GM12891 (cell line): Measurements from ENCODE around the gene EXOSC3.
"Not testable (repeated sequence)": the region's sequence is repeated elsewhere in the genome, so short reads cannot be mapped to it uniquely, and the experiment has no call there.

Experiments
- DNase-seq: peaks from one replicate; pipeline ENCODE4 v3.0.0; 2011; ENCODE audit warnings: low spot score; ENCODE audit not compliant: insufficient read length
- FAIRE-seq: peaks from 2 replicates; lab custom pipeline; 2011; peaks lifted over from hg19 to GRCh38; lab: Jason Lieb, UNC
- PAX5 ChIP-seq: IDR thresholded peaks from 2 replicates; pipeline ENCODE4 v1.6.1; 2011; ENCODE audit warnings: low read length, moderate library complexity, mild to moderate bottlenecking; ENCODE audit not compliant: insufficient read depth, severe bottlenecking
- POLR2A ChIP-seq: IDR thresholded peaks from 2 replicates; pipeline ENCODE4 v1.6.1; 2011; ENCODE audit warnings: low read depth, low read length, control low read depth
- POLR2AphosphoS5 ChIP-seq: IDR thresholded peaks from 2 replicates; pipeline ENCODE4 v1.6.1; 2011; ENCODE audit warnings: low read depth, low read length, control low read depth
- POU2F2 ChIP-seq: IDR thresholded peaks from 2 replicates; pipeline ENCODE4 v1.6.1; 2011; ENCODE audit warnings: low read depth, mild to moderate bottlenecking, control low read depth, low read length, moderate library complexity
- SPI1 ChIP-seq: IDR thresholded peaks from 2 replicates; pipeline ENCODE4 v1.6.1; 2011; ENCODE audit warnings: low read depth, low read length, control low read depth
- TAF1 ChIP-seq: IDR thresholded peaks from 2 replicates; pipeline ENCODE4 v1.6.1; 2011; ENCODE audit warnings: low read depth, low read length, control low read depth

EXOSC3 gene

GRCh38 chr9:37784291-37784615, 611 bp downstream of the EXOSC3 start:
- DNase-seq: no peak
- TF ChIP-seq POLR2A (no peak), POLR2AphosphoS5 (no peak), TAF1 (no peak), PAX5 (no peak)
- no peak for FAIRE-seq

GRCh38 chr9:37778534-37778933, 6.3 kb downstream of the EXOSC3 start:
- no peak for DNase-seq
- FAIRE-seq: no peak
- TF ChIP-seq POU2F2 (no peak), POLR2A (no peak), POLR2AphosphoS5 (no peak), SPI1 (no peak), PAX5 (no peak), TAF1 (no peak)

DNA sequence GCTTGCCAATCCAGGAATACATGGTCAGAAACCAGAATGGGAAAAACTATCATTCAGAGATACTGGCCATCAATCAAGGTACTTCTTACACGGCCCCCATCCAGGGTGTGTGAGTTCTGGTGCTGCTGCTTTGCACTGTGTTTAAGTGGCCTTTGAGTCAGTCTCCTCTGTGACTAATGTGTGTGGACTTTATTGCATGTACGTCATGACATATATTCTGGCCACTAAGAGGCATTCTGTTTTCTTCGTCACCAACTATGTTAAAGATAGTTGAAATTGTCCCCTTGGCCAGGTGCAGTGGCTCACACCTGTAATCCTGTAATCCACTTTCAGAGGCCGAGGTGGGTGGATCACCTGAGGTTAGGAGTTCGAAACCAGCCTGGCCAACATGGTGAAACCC, 8.5 kb downstream of the EXOSC3 start:
- no peak for FAIRE-seq
- no peak for DNase-seq

DNA sequence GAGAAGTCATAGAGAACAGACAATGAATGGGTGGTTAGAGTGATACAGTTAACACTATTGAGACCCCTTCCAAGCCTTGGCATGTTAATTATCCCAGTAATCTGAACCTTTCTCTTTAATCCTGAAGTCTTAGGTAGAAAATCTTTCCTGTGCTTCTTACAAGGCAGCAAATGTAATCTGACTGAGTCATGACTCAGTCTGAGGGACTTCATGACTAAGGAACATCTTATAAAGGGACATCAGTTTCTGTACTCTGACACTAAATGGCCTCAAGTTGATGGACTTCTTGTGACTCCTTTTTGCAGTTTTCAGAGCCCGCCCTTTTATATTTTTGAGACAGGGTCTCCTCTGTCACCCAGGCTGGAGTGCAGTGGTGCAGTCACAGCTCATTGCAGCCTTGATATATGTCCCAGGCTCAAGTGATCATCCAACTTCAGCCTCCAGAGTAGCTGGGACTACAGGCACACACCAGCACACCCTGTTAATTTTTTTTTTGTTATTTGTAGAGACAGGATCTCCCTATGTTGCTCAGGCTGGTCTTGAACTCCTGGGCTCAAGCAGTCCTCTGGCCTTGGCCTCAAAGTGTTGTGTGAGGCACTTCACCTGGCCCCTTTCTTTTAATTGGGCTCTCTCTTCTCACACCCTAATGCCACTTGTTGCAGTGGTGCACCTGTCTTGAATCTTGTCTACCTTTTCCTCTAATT, 9.5 kb downstream of the EXOSC3 start:
- TF ChIP-seq POLR2A (peak; percentile 50), SPI1 (no peak)
- FAIRE-seq: no peak

More for the DNA sequence above, 8.5 kb downstream of the EXOSC3 start:
- TF ChIP-seq PAX5 (no peak), SPI1 (no peak), POLR2A (no peak), POU2F2 (no peak), POLR2AphosphoS5 (no peak)

GRCh38 chr9:37769995-37770394, 14.9 kb downstream of the EXOSC3 start:
- no peak for FAIRE-seq
- DNase-seq: no peak
- no peak for TF ChIP-seq TAF1
- no peak for TF ChIP-seq POLR2AphosphoS5
- TF ChIP-seq PAX5: no peak
- no peak for TF ChIP-seq POU2F2
- no peak for TF ChIP-seq POLR2A

More for the DNA sequence above, 9.5 kb downstream of the EXOSC3 start:
- no peak for DNase-seq

- FAIRE-seq: no peak
- TF ChIP-seq SPI1: no peak
- no peak for TF ChIP-seq POLR2AphosphoS5
- TF ChIP-seq TAF1: no peak
- no peak for TF ChIP-seq PAX5
- no peak for TF ChIP-seq POLR2A
Measured at GRCh38 chr9:37769306-37769705, 15.6 kb downstream of the EXOSC3 start.

GRCh38 chr9:37765263-37765662, 19.6 kb downstream of the EXOSC3 start:
- DNase-seq, FAIRE-seq: not testable (repeated sequence)

More at GRCh38 chr9:37769306-37769705, 15.6 kb downstream of the EXOSC3 start:
- no peak for DNase-seq

- DNase-seq (no peak), FAIRE-seq (no peak)
- TF ChIP-seq POU2F2: no peak
- TF ChIP-seq TAF1: no peak
- no peak for TF ChIP-seq PAX5
- TF ChIP-seq POLR2A: no peak
- no peak for TF ChIP-seq SPI1
- TF ChIP-seq POLR2AphosphoS5: no peak
Measured at GRCh38 chr9:37761511-37761910, 23.4 kb downstream of the EXOSC3 start.

GRCh38 chr9:37760416-37761161, 24.3 kb downstream of the EXOSC3 start:
- no peak for FAIRE-seq
- no peak for DNase-seq
- TF ChIP-seq POLR2A (no peak), TAF1 (no peak), PAX5 (no peak), SPI1 (no peak), POLR2AphosphoS5 (no peak), POU2F2 (no peak)

- DNase-seq (no peak), FAIRE-seq (no peak)
- TF ChIP-seq PAX5 (no peak), POLR2A (no peak), SPI1 (no peak), POU2F2 (no peak), POLR2AphosphoS5 (no peak)
Measured at GRCh38 chr9:37758747-37759146, 26.1 kb downstream of the EXOSC3 start.
